AG10803 (cell line): ENCODE measurements around the gene NRG3.

Experiments
- DNase-seq: peaks from one replicate; pipeline ENCODE4 v3.0.0; 2010; ENCODE audit warnings: low read depth
- H3K4me3 ChIP-seq: 2 replicates; pipeline ENCODE4 v1.5.1; 2011; ENCODE audit warnings: mild to moderate bottlenecking, low read length, control low read depth
- TF ChIP-seq, protein P1 (sequence below): conservative IDR thresholded peaks from 2 replicates; pipeline ENCODE4 v1.5.1; 2011; ENCODE audit warnings: mild to moderate bottlenecking, low read length, control low read depth, inconsistent platforms

NRG3 gene

DNA sequence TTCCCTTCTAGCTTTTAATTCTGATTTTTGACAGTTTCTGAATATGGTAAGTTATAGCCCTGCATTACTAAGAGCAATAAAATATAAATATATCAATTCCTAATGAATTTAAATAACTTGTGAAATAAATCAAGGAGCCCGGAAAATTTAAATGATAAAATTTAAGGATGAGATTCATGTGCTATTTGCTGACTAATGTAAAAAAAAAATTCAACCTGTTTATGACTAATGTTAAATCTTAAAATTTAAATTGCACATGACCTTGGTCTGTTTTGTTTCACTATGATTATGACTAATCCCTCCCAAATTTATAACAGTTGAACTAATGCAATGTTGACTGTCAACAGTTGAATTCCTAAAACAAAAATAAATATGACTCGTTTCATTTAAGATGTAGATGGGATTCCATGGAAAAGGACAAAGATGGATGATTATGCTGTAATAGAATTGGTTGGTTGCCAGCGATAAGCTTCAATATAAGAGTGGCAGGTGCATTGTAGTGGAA, 419.9 kb downstream of the NRG3 start:
- H3K4me3 ChIP-seq: no peak overlapping the region
- TF ChIP-seq, protein P1, sequence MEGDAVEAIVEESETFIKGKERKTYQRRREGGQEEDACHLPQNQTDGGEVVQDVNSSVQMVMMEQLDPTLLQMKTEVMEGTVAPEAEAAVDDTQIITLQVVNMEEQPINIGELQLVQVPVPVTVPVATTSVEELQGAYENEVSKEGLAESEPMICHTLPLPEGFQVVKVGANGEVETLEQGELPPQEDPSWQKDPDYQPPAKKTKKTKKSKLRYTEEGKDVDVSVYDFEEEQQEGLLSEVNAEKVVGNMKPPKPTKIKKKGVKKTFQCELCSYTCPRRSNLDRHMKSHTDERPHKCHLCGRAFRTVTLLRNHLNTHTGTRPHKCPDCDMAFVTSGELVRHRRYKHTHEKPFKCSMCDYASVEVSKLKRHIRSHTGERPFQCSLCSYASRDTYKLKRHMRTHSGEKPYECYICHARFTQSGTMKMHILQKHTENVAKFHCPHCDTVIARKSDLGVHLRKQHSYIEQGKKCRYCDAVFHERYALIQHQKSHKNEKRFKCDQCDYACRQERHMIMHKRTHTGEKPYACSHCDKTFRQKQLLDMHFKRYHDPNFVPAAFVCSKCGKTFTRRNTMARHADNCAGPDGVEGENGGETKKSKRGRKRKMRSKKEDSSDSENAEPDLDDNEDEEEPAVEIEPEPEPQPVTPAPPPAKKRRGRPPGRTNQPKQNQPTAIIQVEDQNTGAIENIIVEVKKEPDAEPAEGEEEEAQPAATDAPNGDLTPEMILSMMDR: no peak
- DNase-seq: no peak

DNA sequence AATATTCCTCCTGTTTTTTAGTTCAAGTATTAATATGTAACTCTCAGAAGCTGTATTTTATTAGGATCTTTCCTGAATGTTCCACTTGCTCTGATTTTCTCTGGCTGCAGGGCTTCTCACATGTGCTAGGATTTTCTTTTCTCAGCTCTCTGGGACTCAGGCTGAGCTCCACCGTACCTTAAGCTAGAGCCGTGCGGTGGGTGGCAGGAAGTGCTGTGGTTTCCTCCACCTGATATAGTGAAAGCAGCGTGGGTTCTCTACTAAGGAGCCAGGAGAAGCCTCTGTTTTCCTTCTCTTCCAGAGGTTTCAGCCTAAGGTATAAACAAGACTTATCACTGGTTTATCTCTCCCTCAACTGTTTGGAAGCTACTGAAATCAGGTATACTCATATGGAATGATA, 433.6 kb downstream of the NRG3 start:
- H3K4me3 ChIP-seq: no peak overlapping the region
- no peak for DNase-seq
- TF ChIP-seq, protein P1: no peak

DNA sequence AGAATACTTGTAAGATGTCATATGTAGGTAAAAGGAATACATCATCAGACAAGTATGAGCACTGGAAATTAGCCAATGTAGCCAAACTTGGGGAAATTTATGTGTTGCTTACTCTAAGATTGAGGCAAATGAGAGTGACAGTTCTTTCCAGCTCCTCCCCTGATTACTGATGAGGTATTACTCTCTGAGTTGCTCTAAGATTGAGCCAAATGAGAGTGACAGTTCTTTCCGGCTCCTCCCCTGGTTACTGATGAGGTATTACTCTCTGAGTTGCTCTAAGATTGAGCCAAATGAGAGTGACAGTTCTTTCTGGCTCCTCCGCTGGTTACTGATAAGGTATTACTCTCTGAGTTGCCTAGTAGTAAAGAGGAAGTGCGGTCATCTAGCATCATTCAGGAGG, 435.8 kb downstream of the NRG3 start:
- DNase-seq: no peak
- no peak overlapping the region for H3K4me3 ChIP-seq
- TF ChIP-seq, protein P1: no peak

DNA sequence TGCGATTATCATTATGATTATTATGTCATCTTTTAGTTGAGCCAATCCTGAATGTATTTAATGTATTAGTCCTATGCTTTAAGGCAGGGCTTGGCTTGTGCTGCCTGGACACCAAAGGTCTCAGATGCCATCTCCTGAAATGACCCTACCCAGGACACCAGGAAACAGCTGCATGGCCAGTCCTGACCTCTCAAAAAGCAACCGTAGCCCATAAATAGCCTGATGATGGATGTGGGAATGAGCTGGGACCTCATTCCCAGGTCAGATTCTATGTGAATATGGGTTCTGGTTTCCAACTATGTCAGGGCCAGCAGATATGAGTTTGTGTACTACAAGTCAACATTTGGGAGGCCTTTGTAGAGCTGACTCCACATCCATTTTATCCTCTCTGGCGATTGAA, 438.4 kb downstream of the NRG3 start:
- TF ChIP-seq, protein P1: no peak
- no peak for DNase-seq
- H3K4me3 ChIP-seq: no peak overlapping the region

DNA sequence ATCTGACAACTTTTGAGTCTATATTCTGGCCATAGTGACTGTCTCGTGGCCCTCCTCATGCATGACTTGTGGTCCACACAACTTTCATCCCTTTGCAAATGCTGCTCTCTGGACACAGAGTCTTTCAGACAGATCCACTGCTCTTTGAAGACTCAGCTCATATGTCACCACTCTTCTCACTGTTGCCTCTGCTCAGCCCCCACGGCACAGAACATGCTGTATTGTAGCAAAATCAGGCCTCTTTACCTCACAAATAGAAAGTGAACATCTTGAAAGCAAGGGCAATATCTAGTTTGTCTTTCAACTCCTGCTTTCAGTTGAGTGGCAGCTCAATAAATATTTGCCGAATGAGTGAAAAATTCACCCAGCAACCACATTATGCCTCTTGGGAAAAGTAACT, 443.5 kb downstream of the NRG3 start:
- TF ChIP-seq, protein P1: no peak
- H3K4me3 ChIP-seq: no peak overlapping the region
- no peak for DNase-seq

DNA sequence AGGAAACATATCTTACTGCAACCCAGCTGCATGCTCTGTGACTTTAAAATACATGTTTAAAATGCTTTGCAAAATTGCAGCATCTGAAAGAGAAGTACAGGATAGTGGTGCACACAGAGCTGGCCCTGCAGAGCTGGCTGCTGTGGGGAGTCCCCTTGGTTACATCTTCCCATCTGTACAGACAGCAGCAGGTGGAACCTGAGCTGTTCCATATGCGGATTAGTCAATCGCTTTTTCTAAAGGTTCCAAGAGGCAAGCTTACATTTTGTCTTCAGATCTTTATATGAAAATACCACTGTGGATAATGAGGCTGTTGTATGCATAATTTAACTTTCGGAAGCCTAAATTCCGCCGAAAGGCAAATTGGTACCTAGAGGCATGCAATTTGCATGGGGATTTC, 444.1 kb downstream of the NRG3 start:
- H3K4me3 ChIP-seq: no peak overlapping the region
- TF ChIP-seq, protein P1: no peak
- DNase-seq: no peak

DNA sequence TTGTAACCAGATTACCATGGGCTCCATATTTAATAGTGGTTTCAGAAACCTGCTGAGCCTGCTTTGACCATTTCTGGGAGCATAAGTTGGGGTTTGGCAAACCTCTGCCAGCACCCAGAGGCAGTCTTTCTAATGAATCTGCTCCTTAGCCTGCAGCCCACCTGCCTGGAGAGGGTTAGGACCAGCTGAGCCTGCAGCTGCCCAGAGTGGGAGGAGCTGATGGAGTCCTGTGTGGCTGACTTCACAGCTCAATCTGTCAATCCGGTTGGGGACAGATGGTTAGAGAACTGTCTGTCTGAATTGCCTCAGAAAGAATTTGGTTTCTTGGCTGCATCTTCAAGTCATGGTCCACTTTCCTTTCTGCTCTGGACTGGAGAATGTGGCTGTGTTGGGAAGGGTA, 444.6 kb downstream of the NRG3 start:
- no peak overlapping the region for H3K4me3 ChIP-seq
- no peak for DNase-seq
- TF ChIP-seq, protein P1: no peak
